GM10266 (cell line): ENCODE data around the gene MECP2.
A peak's percentile ranks its signal among the peaks of the same experiment; 100 is the strongest.

Experiments used
- DNase-seq: peaks from one replicate; pipeline ENCODE4 v3.0.0; 2012; ENCODE audit errors: extremely low spot score
- TF ChIP-seq, protein P1 (sequence below): IDR thresholded peaks from 2 replicates; pipeline ENCODE4 v1.5.1; 2012; ENCODE audit warnings: mild to moderate bottlenecking, low read depth; ENCODE audit not compliant: control insufficient read depth, insufficient read depth; ENCODE audit errors: missing control alignments

Gene MECP2

DNA sequence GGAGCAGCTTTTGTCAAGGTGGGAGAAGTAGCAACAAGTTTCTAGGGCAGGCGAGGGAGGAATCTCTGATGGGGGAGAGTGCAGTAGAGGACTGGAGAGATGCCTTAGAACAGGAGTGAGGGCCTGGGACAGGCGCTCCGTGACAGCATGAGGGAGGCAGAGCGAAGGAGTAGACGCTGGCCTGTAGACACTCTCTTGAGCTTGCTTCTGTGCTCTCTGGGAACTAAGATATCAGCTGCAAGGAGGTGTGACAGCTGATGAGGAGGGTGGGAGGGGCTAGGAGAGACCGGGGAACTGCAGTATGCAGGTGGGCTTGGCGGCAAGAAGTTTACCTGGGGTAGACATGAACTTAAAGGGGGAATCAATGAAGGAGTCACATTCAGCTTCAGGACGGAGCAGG, 35.7 kb downstream of the MECP2 start:
- DNase-seq = no peak
- TF ChIP-seq, protein P1, sequence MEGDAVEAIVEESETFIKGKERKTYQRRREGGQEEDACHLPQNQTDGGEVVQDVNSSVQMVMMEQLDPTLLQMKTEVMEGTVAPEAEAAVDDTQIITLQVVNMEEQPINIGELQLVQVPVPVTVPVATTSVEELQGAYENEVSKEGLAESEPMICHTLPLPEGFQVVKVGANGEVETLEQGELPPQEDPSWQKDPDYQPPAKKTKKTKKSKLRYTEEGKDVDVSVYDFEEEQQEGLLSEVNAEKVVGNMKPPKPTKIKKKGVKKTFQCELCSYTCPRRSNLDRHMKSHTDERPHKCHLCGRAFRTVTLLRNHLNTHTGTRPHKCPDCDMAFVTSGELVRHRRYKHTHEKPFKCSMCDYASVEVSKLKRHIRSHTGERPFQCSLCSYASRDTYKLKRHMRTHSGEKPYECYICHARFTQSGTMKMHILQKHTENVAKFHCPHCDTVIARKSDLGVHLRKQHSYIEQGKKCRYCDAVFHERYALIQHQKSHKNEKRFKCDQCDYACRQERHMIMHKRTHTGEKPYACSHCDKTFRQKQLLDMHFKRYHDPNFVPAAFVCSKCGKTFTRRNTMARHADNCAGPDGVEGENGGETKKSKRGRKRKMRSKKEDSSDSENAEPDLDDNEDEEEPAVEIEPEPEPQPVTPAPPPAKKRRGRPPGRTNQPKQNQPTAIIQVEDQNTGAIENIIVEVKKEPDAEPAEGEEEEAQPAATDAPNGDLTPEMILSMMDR = no peak

DNA sequence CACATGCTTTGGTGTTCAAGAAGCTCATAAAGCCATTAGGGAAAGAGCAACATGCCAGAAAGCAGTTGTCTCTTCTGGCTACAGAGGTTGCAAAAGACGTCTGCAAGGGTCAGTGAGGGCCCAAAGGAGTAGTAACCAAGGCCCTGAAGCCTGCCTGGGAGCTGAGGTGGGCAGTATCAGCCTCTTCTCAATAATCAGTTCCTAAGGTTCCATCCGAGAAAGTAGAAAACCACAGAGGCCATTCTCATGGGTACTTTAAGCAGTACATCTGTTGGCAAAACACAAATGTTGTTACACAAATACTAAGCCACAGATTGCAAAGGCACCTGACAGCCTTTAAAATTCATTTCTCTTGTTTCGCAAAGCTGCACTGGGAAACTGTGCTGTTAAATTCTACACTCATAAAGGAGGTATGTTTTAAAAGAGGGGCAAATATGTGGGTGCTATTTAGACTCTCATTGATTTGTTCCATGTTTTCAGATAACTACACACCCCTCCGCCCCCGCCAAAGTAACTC, 37.7 kb downstream of the MECP2 start:
- TF ChIP-seq, protein P1 = no peak
- no peak for DNase-seq

DNA sequence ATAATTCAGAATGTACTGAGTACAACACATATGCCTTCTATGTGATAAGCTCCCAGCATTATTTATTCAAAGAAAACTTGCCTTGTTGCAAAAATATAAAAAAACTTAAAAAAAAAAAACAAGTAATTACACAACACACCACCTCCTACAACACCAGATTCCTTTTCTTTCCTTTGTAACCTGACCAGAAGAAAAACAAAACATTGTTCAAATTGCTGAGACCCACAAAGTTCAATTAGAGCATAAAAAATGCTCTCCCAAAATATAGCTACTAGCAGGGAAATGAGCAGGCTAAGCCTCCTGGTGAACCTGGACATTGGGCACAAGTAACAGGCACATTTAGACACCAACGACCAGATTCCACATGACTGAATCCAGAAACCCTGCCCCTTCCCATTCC, 38.3 kb downstream of the MECP2 start:
- no peak for DNase-seq
- TF ChIP-seq, protein P1 = no peak

DNA sequence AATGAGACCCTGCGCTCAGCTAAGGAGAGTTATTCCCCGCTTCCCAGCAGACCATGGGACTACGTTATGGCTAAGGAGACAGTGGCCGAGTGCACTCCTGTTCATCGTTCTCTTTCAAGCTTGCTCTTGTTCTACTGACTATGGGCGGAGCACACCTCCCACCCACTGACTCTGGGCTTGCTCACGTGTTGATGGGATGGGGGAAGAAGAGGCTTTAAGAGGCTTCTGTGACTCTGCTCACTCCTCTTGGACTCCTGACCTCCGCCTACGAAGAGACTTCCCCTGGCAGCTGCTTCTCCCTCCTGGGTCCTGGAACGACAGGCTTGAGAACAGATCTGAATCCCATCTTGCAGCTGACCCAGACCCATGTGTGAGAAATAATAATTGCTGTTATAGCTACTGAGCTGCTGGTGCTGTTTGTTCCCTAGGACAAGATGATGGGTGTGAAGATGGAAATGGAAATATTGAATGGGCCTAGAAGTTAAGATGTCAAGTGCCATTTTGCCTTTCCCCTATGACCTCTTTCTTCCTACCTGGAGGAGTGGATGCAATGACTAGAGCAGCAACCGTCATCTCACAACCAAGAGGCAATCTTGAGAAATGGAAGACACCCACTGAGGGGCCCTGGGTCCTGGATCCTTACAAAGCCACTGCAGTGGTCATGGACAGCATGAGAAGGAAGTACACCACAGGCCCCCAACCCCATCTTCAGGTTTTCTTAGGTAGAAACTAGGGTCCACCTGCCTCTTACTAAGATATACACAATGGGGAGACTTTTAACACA, 39.1 kb downstream of the MECP2 start:
- DNase-seq = no peak
- TF ChIP-seq, protein P1 = no peak

DNA sequence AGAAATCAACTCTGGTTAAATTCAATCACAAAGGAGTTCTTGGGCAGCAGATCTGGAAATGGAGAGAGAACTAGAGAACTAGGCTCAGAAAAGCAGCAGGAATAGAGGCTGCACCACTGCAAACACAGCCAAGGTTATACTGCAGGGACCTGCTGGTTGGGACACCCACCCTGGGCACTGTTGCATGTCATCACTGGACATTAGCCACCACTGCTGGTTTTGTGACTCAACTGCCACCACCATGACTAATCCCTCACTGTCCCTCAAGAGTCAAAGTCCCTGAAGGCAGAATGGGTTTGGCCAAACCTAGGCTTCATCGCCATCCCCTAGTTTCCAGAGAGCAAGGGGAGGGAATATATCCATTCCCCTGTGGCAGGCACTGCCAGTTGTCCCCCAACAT, 39.7 kb downstream of the MECP2 start:
- no peak for DNase-seq
- TF ChIP-seq, protein P1 = no peak

DNA sequence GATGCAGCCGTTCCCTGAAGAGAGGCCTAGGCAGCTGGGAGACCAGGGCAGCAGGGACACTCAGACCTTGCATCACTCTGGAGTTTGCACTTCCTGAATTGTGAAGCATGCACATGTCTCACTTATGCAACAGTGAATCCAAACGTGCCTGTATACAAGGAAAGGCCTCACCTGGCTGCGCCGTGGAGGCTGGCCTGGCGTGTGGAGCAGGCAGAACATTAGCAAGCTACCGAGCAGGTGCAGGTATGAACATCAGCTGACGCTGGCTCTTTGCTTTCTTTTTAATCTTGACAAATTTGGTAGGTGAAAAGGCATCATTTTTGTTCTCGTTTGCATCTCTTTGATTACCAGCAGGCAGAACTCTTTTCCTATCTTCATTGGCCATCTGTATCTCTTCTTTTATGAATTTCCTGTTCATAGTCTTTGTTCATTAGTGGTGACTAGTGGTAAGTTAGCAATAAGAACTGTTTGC, 40.7 kb downstream of the MECP2 start:
- TF ChIP-seq, protein P1 = no peak

DNA sequence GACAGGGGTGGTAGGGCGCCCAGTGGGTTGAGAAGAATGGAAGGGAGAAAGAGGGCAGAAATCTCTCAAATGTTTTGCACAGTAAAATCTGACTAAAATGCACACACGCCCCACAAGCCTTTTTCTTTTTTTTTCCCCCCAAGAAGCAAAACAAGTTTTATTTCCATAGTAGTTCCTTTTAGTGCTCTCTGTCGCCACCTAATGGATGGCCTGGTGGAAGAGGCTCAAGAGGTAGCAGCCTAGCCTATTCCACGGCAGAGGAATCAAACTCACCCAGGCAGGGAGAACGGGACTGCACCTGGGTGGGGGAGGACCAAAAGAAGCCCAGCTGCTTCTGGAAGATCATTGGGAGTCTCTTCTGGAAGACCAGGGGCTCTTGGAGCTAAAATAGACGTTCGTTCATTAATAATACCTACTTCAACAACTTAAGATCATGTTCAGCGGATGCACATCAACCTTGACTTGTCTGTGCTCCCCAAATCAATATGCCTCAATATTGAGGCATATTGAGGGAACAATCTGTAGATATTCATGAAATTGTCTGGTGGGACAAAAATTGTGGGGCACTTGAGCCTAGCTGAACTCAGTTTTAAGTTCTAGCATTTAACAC, 46.2 kb downstream of the MECP2 start:
- TF ChIP-seq, protein P1 = peak; percentile 68

More for the DNA sequence above, 40.7 kb downstream of the MECP2 start:
- no peak for DNase-seq

More for the DNA sequence above, 46.2 kb downstream of the MECP2 start:
- DNase-seq = peak; percentile 44
